K562 treated with DMSO at 1 percent for 24 hours (cell line): ENCODE results near the gene ACHE. TPM values are rescaled to one million over a fixed set of nuclear protein-coding genes. Genes with fewer than 3 reads are reported as not detected.

ENCODE experiments used
- total RNA-seq: library from RNA; unstranded; fragments of 300-600 nt; gene quantifications from 2 replicates; pipeline ENCODE4 v1.2.3, GENCODE V29; 2022; ENCODE audit warnings: low read depth; ENCODE audit not compliant: insufficient read depth

Gene ACHE
- total RNA-seq = 3.3 and 3.7 TPM in 2 replicates

DNA sequence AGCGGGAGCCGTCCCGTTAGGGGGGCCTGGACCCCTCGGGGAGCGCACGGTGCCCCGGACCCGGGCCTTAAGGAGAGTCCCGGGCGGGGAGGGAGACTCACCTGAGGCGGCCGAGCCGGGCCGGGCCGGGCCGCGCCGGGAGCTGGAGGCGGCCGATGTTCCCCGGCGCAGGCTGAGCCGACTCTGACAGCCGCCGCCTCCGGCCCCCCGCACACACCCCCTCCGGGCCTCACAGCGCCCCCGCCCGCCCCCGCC, at the start of gene ACHE:
TSS of gene ACHE (minus strand) at position 188 of the 255 bp plus-strand sequence. CDS start 1,656 bp downstream, outside the sequence.

DNA sequence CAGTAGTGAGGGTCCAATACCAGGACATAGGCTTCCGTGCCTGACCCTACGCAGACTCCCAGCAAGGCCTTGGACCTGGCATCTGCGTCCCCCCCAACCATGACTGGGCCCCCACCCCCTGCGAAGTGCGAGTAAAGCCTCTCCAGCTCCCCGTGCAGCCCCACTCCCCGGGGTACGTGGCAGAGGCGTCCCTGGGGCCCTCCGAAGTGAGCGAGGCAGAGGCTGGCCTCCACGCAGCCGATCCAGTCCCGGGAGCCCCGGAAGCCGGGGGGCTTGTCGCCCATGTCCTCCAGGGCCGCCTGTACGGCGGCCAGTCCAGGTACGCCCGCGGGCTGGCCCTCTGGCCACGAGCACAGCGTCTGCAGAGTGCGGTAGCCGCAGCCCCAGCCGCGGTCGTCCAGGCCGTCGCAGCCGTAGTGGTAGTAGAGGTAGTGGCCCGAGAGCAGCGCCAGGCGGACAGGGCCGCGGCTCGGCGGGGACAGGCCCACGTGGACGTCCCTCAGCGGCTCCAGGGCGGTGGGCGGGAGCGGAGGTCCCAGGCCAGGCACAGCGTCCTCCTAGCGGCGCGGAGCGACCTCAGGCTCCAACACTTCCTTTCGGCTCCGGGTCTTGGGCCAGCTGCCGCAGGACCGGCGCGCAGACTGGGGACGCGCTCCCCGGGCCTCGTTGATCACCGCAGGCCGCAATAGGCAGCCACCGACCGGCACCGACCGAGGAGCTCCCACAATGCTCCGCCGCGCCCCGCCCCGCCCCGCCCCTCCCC, 6.5 kb downstream of the ACHE start, which contains the start of gene UFSP1:
TSS of gene UFSP1 (minus strand) at position 728 of the 763 bp plus-strand sequence. CDS start at position 284, 444 bp downstream.

DNA sequence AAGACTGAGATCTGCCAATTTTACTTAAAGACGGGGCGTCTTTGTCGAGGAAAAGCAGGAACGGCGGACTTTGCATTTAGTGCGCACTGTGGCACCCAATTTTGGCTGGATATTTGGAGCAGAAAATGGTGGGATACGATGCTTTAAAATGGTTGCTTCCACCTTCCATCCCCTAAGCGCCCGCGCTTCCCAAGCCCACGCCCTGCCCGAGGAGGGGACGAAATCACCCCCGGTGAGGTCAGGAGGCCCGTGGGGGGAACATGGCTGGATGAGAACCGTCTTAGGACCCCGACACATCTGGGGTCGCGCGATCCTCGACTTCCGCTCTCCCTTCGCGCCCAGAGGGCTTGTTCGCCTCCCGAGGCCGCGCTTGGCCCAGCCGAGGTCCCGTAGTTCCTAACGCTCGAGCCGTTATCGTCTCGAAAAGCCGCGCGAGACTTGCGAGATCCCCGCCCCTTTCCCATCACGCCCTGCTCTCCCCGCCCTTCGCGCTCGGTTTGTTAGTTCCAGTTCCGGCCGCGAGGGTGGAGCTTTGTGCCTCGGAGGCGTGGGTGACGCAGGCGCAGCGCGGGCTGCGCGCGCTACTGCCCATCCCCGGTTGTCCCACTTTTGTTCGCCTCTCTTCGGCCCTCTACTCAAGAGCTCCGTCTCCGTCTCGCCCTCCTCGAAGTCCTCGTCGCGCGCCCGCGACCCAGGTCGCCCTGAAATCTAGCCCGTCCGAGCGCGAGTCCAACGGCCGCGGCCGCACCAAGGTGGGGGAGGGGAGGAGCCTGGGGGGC, 20.9 kb downstream of the ACHE start, which contains the start of gene SRRT:
TSS of gene SRRT (plus strand) at position 527 of the 779 bp plus-strand sequence. CDS start 488 bp downstream, outside the sequence.

DNA sequence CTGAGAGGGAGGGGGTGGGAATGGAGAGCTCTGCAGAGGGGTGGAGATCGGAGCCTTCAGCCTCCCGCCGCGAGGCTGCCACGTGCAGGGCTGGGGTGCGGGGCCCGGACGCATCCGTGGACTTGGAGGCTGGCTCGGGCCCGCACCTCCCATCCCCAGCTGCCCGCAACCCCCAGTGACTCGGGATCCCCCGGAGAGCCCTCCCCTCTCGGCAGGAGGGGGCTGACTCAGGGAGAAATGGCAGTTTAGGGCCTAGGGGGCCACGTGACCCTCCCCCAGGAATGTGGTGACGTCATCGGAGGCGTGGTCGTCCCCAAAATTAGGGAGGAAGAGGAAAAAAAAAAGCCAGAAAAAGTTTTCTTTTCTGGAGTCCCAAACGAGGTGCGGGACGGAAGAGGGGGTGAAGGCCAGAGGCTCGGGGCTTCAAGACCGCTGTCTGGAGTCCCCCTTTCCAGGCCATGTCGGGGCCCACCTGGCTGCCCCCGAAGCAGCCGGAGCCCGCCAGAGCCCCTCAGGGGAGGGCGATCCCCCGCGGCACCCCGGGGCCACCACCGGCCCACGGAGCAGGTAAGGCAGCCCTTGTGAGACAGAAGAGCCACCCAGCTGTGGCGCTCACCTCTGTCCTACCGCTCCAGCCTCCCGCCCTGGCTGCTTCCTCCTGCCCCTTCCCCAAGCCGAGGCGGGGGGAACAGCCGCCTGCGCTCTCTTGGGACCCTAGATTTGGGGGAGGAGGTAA, 28.5 kb downstream of the ACHE start, which contains the start of gene TRIP6:
TSS of gene TRIP6 (plus strand) at position 348 of the 736 bp plus-strand sequence. CDS start at position 459, 111 bp downstream.

DNA sequence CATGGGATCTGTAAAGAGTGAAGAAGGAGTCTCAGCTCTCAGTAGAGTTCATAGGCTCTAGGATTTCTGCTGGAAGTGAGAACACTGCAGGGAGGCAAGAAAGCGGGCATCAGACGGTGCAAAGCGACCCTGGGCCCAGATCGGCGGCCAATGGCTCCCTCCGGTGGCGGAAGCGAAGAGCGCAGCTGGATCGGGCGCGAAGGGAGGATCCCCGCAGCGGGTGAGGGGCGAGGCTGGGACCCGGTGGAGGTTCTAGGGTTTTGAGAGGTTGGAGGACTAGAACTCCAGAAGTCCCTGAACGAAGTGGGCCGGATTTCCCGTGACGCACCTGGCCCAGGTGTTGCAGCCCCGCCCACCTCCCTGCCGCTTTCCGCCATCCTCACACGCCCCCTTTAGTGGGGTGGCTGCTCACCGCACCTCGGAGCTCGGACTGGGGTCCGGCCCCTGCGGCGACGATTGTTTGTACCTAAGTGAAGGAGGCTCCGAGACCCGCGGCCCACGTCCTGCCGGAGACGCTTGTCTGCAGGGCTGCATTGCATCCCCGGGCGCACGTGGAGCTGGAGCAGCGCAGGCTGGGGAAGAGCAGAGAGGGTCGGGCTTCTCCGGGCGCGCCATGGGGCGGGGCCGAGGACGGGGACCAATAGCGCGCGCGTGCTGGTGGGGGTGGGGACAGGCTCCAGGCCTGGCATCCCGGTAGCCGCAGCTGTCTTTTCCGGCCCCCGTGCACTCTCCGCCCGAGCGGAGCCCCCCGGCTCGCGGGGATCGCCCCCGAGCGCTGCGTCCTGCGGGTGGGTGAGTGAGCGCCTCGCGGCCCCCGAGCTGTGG, 43.4 kb downstream of the ACHE start, which contains the start of gene SLC12A9:
TSS of gene SLC12A9 (plus strand) at position 666 of the 825 bp plus-strand sequence. CDS start 1,485 bp downstream, outside the sequence.

Other genes starting within 250 kb of the ACHE start
- not detected in 2 replicates for gene ACTL6B, start 239.4 kb downstream of the ACHE start, total RNA-seq
- gene GNB2, start 222.1 kb downstream of the ACHE start, total RNA-seq = 771 and 833 TPM in 2 replicates
- 23.3 and 23.7 TPM in 2 replicates for gene GIGYF1, start 201.6 kb downstream of the ACHE start, total RNA-seq
- gene POP7, start 189.8 kb downstream of the ACHE start, total RNA-seq = 93.6 and 108 TPM in 2 replicates
- not detected in 2 replicates for gene EPO, start 175.4 kb downstream of the ACHE start, total RNA-seq
- not detected in 2 replicates for gene ZAN, start 162.3 kb downstream of the ACHE start, total RNA-seq
- 53.8 and 54.0 TPM in 2 replicates for gene EPHB4, start 68.4 kb downstream of the ACHE start, total RNA-seq
- 16.7 and 17.7 TPM in 2 replicates for gene SLC12A9, start 43.2 kb downstream of the ACHE start, total RNA-seq
- 77.8 and 85.2 TPM in 2 replicates for gene TRIP6, start 28.5 kb downstream of the ACHE start, total RNA-seq
- 126 and 134 TPM in 2 replicates for gene SRRT, start 20.8 kb downstream of the ACHE start, total RNA-seq
- 3.2 TPM in 1 of 2 replicates, not detected in the other for gene UFSP1, start 6.2 kb downstream of the ACHE start, total RNA-seq
- 1.3 and 2.5 TPM in 2 replicates for gene MUC3A, start 53.6 kb upstream of the ACHE start, total RNA-seq
- gene MUC12, start 73.7 kb upstream of the ACHE start, total RNA-seq = 1.5 TPM in 1 of 2 replicates, not detected in the other
- gene MUC17, start 124.2 kb upstream of the ACHE start, total RNA-seq = not detected in 2 replicates
- 23.1 and 23.6 TPM in 2 replicates for gene TRIM56, start 189.6 kb upstream of the ACHE start, total RNA-seq
- 2.8 and 3.3 TPM in 2 replicates for gene SERPINE1, start 231.2 kb upstream of the ACHE start, total RNA-seq